LNCaP clone FGC (cell line): ENCODE results near the gene TMEM35A.

Experiments
- DNase-seq: peaks from one replicate; pipeline ENCODE4 v3.0.0-alpha.2; 2011; ENCODE audit warnings: low read depth
- H3K4me3 ChIP-seq: 2 replicates; pipeline ENCODE4 v1.5.1; 2011; ENCODE audit warnings: mild to moderate bottlenecking, low read depth, low read length, control low read depth
- TF ChIP-seq, protein P1 (sequence below): IDR thresholded peaks from 2 replicates; pipeline ENCODE4 v1.5.1; 2012; ENCODE audit warnings: mild to moderate bottlenecking; ENCODE audit not compliant: control insufficient read depth, insufficient read depth; ENCODE audit errors: extremely low read depth

The TMEM35A gene

DNA sequence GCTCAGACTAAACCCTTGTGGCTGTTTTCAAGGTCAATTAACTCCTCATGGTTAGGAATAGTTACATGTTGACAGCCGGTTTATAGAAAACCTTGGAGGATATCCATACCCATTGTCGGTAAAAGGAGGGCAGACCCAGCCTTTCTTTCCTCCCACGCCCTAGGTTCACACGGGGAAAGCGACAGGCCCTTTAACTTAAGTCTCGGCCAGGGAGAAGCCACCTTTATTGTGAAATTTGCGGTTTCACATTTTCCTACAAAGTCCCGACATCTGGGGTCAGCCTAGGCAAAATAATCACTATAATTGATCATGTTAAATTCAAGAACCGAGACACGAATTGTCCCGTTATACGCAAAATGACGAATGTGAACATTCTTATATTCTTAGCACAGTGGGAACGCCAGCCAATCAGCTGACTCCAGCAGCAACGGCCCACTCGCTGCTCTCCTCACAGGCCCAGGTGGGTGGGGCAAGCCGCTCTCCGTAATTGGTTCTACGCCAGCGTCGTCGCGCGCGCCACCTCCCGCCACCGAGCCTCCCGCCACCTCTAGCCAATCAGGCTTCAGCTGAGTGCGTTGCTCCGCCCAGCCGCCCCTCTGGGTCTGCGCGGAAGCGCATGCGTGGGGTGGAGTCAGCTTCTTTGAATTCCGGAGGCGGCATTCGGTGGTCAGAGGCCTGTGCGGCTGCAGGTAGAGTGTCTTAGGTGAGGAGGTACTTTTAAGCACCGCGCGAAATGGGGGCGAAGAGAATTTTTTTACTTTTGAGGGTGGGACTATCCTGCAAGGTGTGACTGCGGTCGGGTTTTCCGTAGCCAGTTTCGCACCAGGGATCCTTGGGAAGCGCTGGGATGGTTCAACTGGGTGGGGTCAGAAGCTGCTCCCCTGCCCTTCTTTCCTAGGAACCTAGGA, 19.1 kb downstream of the TMEM35A start, which contains the start of gene CENPI:
Gene CENPI, plus strand, starts transcription at position 659 of the 908 bp plus-strand sequence. CDS start 2,867 bp downstream, outside the sequence.
- peak; percentile 73 for DNase-seq
- TF ChIP-seq, protein P1, sequence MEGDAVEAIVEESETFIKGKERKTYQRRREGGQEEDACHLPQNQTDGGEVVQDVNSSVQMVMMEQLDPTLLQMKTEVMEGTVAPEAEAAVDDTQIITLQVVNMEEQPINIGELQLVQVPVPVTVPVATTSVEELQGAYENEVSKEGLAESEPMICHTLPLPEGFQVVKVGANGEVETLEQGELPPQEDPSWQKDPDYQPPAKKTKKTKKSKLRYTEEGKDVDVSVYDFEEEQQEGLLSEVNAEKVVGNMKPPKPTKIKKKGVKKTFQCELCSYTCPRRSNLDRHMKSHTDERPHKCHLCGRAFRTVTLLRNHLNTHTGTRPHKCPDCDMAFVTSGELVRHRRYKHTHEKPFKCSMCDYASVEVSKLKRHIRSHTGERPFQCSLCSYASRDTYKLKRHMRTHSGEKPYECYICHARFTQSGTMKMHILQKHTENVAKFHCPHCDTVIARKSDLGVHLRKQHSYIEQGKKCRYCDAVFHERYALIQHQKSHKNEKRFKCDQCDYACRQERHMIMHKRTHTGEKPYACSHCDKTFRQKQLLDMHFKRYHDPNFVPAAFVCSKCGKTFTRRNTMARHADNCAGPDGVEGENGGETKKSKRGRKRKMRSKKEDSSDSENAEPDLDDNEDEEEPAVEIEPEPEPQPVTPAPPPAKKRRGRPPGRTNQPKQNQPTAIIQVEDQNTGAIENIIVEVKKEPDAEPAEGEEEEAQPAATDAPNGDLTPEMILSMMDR: no peak
- H3K4me3 ChIP-seq: peak within 1 kb of the TSS; percentile 62

DNA sequence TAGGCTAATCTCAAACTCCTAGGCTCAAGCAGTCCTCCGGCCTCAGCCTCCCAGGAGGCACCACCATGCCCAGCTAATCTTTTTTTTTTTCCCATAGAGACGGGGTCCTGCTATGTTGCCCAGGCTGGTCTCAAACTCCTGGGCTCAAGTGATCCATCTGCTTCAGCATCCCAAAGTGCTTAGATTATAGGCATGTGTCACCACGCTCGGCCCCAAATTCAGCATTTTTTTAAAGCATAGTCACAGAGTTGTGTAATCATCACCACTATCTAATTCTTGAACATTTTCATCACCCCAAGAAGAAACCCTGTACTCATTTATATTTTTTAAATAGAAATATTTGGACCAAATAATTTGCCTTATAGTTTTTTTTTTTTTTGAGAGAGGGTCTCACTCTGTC, 29.6 kb downstream of the TMEM35A start:
- TF ChIP-seq, protein P1: no peak
- H3K4me3 ChIP-seq: no peak overlapping the region
- DNase-seq: no peak

DNA sequence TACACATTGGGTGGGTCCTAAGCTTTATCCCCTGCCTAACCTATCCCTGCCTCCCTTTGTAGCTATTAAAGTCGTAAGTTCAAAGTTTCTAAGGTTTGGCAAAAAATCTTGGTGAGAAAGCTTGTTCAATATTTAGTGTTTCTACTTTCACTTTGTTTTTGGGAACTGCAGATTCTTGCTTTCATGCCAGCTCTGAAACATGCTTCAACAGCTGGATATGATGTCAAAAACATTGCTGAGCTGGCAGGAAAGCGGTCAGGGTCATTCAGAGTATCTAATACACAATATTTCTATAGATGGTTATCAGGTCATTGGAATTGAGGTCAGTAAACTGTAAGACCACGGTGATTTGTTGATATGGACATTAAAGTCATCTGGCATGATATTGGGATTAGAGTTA, 39.0 kb downstream of the TMEM35A start:
- DNase-seq: no peak
- TF ChIP-seq, protein P1: no peak
- H3K4me3 ChIP-seq: no peak overlapping the region

DNA sequence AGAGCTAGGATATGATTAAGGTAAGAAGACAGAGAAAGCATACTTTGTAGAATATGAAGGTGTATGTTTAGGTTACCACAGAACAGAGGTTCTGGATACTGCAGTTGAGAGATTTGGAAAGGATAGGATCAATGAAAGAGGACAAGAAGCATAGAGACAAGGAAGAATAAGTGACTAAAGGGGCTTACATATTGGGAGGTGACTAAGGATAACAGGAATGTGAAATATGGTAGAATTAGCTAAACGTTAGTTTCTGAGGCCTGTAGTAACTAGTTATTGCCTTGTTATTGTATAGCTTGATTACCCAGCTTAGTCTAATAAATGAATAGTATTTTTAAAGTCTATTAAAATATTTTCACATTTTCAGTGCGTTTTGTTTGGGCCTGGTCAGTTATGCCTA, 57.6 kb downstream of the TMEM35A start:
- no peak for DNase-seq
- H3K4me3 ChIP-seq: no peak overlapping the region
- TF ChIP-seq, protein P1: no peak
